ENCODE results near the gene MTCL3.

The MTCL3 gene

GRCh38 chr6:127518710-127519468 lies at the start of gene MTCL3:
Gene MTCL3 (minus strand): TSS chr6:127519335.
- no peak for TF ChIP-seq CTCF (IDR thresholded peaks at IDR 0.05; ENCODE audit: low read depth)

GRCh38 chr6:127567476-127567875 lies 48.3 kb upstream of the MTCL3 start:
- no peak for TF ChIP-seq CTCF (IDR thresholded peaks at IDR 0.05; ENCODE audit: low read depth)

GRCh38 chr6:127566651-127567050 lies 47.5 kb upstream of the MTCL3 start:
- TF ChIP-seq CTCF (IDR thresholded peaks at IDR 0.05; ENCODE audit: low read depth) = no peak

- TF ChIP-seq CTCF (IDR thresholded peaks at IDR 0.05; ENCODE audit: low read depth) = no peak
Observed at GRCh38 chr6:127566119-127566518, 47.0 kb upstream of the MTCL3 start.

- no peak for TF ChIP-seq CTCF (IDR thresholded peaks at IDR 0.05; ENCODE audit: low read depth)
Observed at GRCh38 chr6:127564761-127565160, 45.6 kb upstream of the MTCL3 start.

GRCh38 chr6:127561660-127562059 lies 42.5 kb upstream of the MTCL3 start:
- no peak for TF ChIP-seq CTCF (IDR thresholded peaks at IDR 0.05; ENCODE audit: low read depth)

GRCh38 chr6:127554435-127555006 lies 35.4 kb upstream of the MTCL3 start:
- no peak for TF ChIP-seq CTCF (IDR thresholded peaks at IDR 0.05; ENCODE audit: low read depth)
